PC-9 (cell line): Measurements from ENCODE around the gene XRCC6. TPM values are rescaled to one million over a fixed set of nuclear protein-coding genes. Genes with fewer than 3 reads are reported as not detected.

ENCODE experiments used
- BruUV-seq: library from RNA; stranded (reverse); fragments of 400-500 nt; replicated peaks from 2 replicates; lab custom pipeline; 2021; lab: Mats Ljungman, UMichigan
- CTCF ChIA-PET: fragments of 300-600 bp; sonication (Branson Sonifier 250); formaldehyde crosslinking; loops from one replicate; lab custom pipeline; 2022; ENCODE audit warnings: antibody characterized with exemption; lab: Charles Lee
- POLR2A ChIA-PET: fragments of 300-600 bp; sonication (Branson Sonifier 250); formaldehyde crosslinking; loops from one replicate; lab custom pipeline; 2022; ENCODE audit warnings: antibody characterized with exemption; ENCODE audit not compliant: unreplicated experiment; lab: Charles Lee
- DNase-seq, 2 experiments: peaks; one replicate each; pipeline versions ENCODE4 v3.0.0 to v3.0.0-alpha.2; 2015 to 2022; ENCODE audit warnings: mixed read lengths in 1 of 2
- H2AFZ ChIP-seq: fragments of 200-600 bp; sonication (generic); 2 replicates; pipeline ENCODE4 v1.8.1; 2017; ENCODE audit warnings: antibody characterized with exemption
- H3F3A ChIP-seq: fragments of 200-600 bp; sonication (generic); 2 replicates; pipeline ENCODE4 v1.8.1; 2017; ENCODE audit warnings: antibody characterized with exemption, mild to moderate bottlenecking, low read depth; ENCODE audit not compliant: insufficient read depth
- H3K27ac ChIP-seq: fragments of 200-600 bp; sonication (generic); 2 replicates; pipeline ENCODE4 v1.6.1; 2016; ENCODE audit warnings: mixed run types
- H3K27me3 ChIP-seq: fragments of 200-600 bp; sonication (generic); 2 replicates; pipeline ENCODE4 v1.6.1; 2016; ENCODE audit warnings: low read depth, mixed run types; ENCODE audit not compliant: insufficient read depth
- H3K36me3 ChIP-seq: fragments of 200-600 bp; sonication (generic); 2 replicates; pipeline ENCODE4 v1.6.1; 2016; ENCODE audit warnings: low read depth, mixed run types
- H3K4me1 ChIP-seq: fragments of 200-600 bp; sonication (generic); replicated peaks from 2 replicates; pipeline ENCODE4 v1.6.1; 2016; ENCODE audit warnings: mixed run types; ENCODE audit not compliant: insufficient read depth
- H3K4me2 ChIP-seq: fragments of 200-600 bp; sonication (generic); 2 replicates; pipeline ENCODE4 v1.6.1; 2017; ENCODE audit warnings: mixed run types
- H3K4me3 ChIP-seq: fragments of 200-600 bp; sonication (generic); 2 replicates; pipeline ENCODE4 v1.6.1; 2016; ENCODE audit warnings: mixed run types
- H3K79me2 ChIP-seq: fragments of 200-600 bp; sonication (generic); 2 replicates; pipeline ENCODE4 v1.6.1; 2017; ENCODE audit warnings: low read depth, mixed run types
- H3K9me2 ChIP-seq: fragments of 200-600 bp; sonication (generic); 2 replicates; pipeline ENCODE4 v1.8.1; 2017; ENCODE audit warnings: mild to moderate bottlenecking; ENCODE audit not compliant: insufficient read depth
- H3K9me3 ChIP-seq: fragments of 200-600 bp; sonication (generic); 2 replicates; pipeline ENCODE4 v1.8.1; 2016; ENCODE audit warnings: low read depth; ENCODE audit not compliant: insufficient read depth
- H4K20me1 ChIP-seq: fragments of 200-600 bp; sonication (generic); 2 replicates; pipeline ENCODE4 v1.8.1; 2017; ENCODE audit not compliant: insufficient read depth
- EZH2 ChIP-seq: fragments of 200-600 bp; sonication (generic); IDR thresholded peaks from 2 replicates; pipeline ENCODE4 v1.8.0; 2017; ENCODE audit warnings: antibody characterized with exemption, low read depth
- intact Hi-C: fragments of 100-400 bp; cut with micrococcal nuclease; formaldehyde crosslinking; loops from one replicate; pipeline ENCODE4 v1.10.0; 2022; ENCODE audit not compliant: unreplicated experiment
- total RNA-seq: library from RNA; stranded (reverse); gene quantifications from 2 replicates; pipeline ENCODE4 v1.2.3, GENCODE V29; 2021
- TF ChIP-seq, protein P1 (sequence below): fragments of 200-600 bp; sonication (generic); conservative IDR thresholded peaks from 2 replicates; pipeline ENCODE4 v1.6.1; 2017; ENCODE audit warnings: mixed run types, antibody characterized with exemption, mild to moderate bottlenecking, moderate library complexity

XRCC6 gene
- total RNA-seq, 1 experiment from 2014 or later: 486 TPM

DNA sequence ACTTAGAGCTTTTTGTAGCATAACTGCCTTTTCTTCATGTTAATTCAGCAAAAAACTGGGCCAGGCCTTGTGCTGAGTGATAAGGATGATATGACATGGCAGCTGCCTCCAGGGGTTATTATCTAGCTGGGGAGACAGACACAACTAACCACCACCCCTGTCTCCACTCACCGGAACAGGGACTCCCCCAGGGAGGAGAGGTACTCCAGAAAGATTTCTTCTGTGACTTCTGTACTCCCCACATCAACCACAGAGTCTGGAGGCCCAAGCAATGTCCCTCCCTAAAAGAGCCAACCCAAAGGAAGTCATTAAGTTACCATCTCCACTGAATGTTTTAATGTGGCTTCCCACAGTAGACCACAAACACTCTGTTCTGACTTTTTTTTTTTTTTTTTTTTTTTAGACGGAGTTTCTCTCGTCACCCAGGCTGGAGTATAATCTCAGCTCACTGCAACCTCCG lies 17.2 kb upstream of the XRCC6 start:
- CTCF ChIA-PET: no interaction called here
- BruUV-seq: no TSS peak
- peaks cover 40% of the 10 kb centered on the region; the same call in 1 of the 2 replicates for H3K36me3 ChIP-seq

GRCh38 chr22:41608386-41608785 lies 12.7 kb upstream of the XRCC6 start:
- BruUV-seq: no TSS peak
- H3K36me3 ChIP-seq: peaks cover 28% of the 10 kb centered on the region; the same call in 1 of the 2 replicates
- intact Hi-C loops: no loop called here

More for the DNA sequence above, 17.2 kb upstream of the XRCC6 start:
- no peak for TF ChIP-seq EZH2
- TF ChIP-seq, protein P1, sequence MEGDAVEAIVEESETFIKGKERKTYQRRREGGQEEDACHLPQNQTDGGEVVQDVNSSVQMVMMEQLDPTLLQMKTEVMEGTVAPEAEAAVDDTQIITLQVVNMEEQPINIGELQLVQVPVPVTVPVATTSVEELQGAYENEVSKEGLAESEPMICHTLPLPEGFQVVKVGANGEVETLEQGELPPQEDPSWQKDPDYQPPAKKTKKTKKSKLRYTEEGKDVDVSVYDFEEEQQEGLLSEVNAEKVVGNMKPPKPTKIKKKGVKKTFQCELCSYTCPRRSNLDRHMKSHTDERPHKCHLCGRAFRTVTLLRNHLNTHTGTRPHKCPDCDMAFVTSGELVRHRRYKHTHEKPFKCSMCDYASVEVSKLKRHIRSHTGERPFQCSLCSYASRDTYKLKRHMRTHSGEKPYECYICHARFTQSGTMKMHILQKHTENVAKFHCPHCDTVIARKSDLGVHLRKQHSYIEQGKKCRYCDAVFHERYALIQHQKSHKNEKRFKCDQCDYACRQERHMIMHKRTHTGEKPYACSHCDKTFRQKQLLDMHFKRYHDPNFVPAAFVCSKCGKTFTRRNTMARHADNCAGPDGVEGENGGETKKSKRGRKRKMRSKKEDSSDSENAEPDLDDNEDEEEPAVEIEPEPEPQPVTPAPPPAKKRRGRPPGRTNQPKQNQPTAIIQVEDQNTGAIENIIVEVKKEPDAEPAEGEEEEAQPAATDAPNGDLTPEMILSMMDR: no peak
- no peak overlapping the region for H3K27ac ChIP-seq
- peaks cover 19% of the 10 kb centered on the region for H3F3A ChIP-seq
- H3K4me2 ChIP-seq: no peak overlapping the region
- no peaks in the 10 kb centered on the region for H3K79me2 ChIP-seq
- no peak overlapping the region for H2AFZ ChIP-seq
- intact Hi-C loops: no loop called here
- POLR2A ChIA-PET: interaction anchor here (0.6 kb wide), 2 partner anchors 10 to 18 kb away, joined by 3 to 6 read pairs; no protein-coding TSS in a partner anchor
- no peaks in the 10 kb centered on the region for H3K9me2 ChIP-seq
- no peaks in the 10 kb centered on the region for H3K27me3 ChIP-seq
- no peaks in the 10 kb centered on the region for H3K9me3 ChIP-seq
- H3K4me3 ChIP-seq: no peak overlapping the region
- no peaks in the 10 kb centered on the region for H3K4me1 ChIP-seq
- no peak for DNase-seq
- peaks cover 14% of the 10 kb centered on the region for H4K20me1 ChIP-seq

GRCh38 chr22:41612603-41613306 lies 8.3 kb upstream of the XRCC6 start:
- CTCF ChIA-PET: no interaction called here
- POLR2A ChIA-PET: no interaction called here
- intact Hi-C loops: no loop called here
- H3K4me2 ChIP-seq: no peak overlapping the region
- no peaks in the 10 kb centered on the region for H3K27me3 ChIP-seq
- H3K79me2 ChIP-seq: peaks cover 46% of the 10 kb centered on the region
- no peaks in the 10 kb centered on the region for H3K9me2 ChIP-seq
- DNase-seq: no peak
- no TSS peak for BruUV-seq
- H3K4me1 ChIP-seq: peaks cover 5% of the 10 kb centered on the region; the same call in 1 of the 2 replicates
- H3F3A ChIP-seq: peaks cover 3% of the 10 kb centered on the region; the same call in 1 of the 2 replicates
- no peaks in the 10 kb centered on the region for H3K9me3 ChIP-seq
- H4K20me1 ChIP-seq: peaks cover 42% of the 10 kb centered on the region
- no peak overlapping the region for H3K27ac ChIP-seq
- H3K4me3 ChIP-seq: no peak overlapping the region
- H3K36me3 ChIP-seq: 0 out of 2 replicates have a peak, but pooled peaks cover 5% of the 10 kb centered on the region
- no peak for TF ChIP-seq EZH2
- TF ChIP-seq, protein P1: no peak
- H2AFZ ChIP-seq: no peak overlapping the region

More at GRCh38 chr22:41608386-41608785, 12.7 kb upstream of the XRCC6 start:
- Histone ChIP-seq H4K20me1 (peaks cover 34% of the 10 kb centered on the region), H3K9me2 (no peaks in the 10 kb centered on the region), H3K4me3 (no peak overlapping the region), H3K4me2 (no peak overlapping the region), H3K79me2 (peaks cover 9% of the 10 kb centered on the region; the same call in 1 of the 2 replicates), H3K27ac (no peak overlapping the region), H3K27me3 (no peaks in the 10 kb centered on the region), H2AFZ (no peak overlapping the region), H3K4me1 (no peaks in the 10 kb centered on the region), H3K9me3 (no peaks in the 10 kb centered on the region), H3F3A (peaks cover 13% of the 10 kb centered on the region; the same call in 1 of the 2 replicates)
- no peak for DNase-seq
- TF ChIP-seq, protein P1: no peak
- TF ChIP-seq EZH2: no peak
- ChIA-PET POLR2A (no interaction called here), CTCF (no interaction called here)
